HepG2 (cell line): ENCODE data around the gene LRRC10B. TPM values are rescaled to one million over a fixed set of nuclear protein-coding genes. Genes with fewer than 3 reads are reported as not detected.
A peak's percentile ranks its signal among the peaks of the same experiment; 100 is the strongest.

Experiments
- CSRNP1 ChIP-seq: sonication (generic); formaldehyde crosslinking; IDR thresholded peaks from 2 replicates; pipeline ENCODE4 v1.8.1; 2023; ENCODE audit warnings: mild to moderate bottlenecking, missing genetic modification reagents
- HNF4G ChIP-seq, 2 experiments: sonication (generic) in 1 of 2; formaldehyde crosslinking in 1 of 2; IDR thresholded peaks; 2 replicates each; pipeline versions ENCODE4 v1.4.0 to v1.6.1; 2011 to 2020; ENCODE audit warnings: borderline replicate concordance in 2 of 2, low read depth in 2 of 2, mild to moderate bottlenecking in 2 of 2, low read length in 1 of 2, missing genetic modification reagents in 1 of 2, moderate library complexity in 1 of 2
- HNRNPLL ChIP-seq: fragments of 200-400 bp; formaldehyde crosslinking; IDR thresholded peaks from 2 replicates; pipeline ENCODE4 v1.6.1; 2017; ENCODE audit warnings: mild to moderate bottlenecking, low read depth, low read length; ENCODE audit not compliant: poor library complexity, severe bottlenecking
- MBD4 ChIP-seq: IDR thresholded peaks from 2 replicates; pipeline ENCODE4 v1.6.1; 2012; ENCODE audit warnings: low read length, inconsistent platforms, borderline replicate concordance
- SAFB2 ChIP-seq: sonication (generic); formaldehyde crosslinking; IDR thresholded peaks from 2 replicates; pipeline ENCODE4 v1.5.1; 2020; ENCODE audit warnings: missing genetic modification reagents, low read depth, mild to moderate bottlenecking, borderline replicate concordance
- TRIM22 ChIP-seq: fragments of 450-650 bp; IDR thresholded peaks from 2 replicates; pipeline ENCODE4 v1.6.1; 2017
- ZBTB14 ChIP-seq: sonication (generic); formaldehyde crosslinking; IDR thresholded peaks from 2 replicates; pipeline ENCODE4 v1.4.0; 2020; ENCODE audit warnings: missing genetic modification reagents
- ZFP82 ChIP-seq: sonication (generic); formaldehyde crosslinking; IDR thresholded peaks from 2 replicates; pipeline ENCODE4 v1.5.1; 2020; ENCODE audit warnings: mild to moderate bottlenecking, missing genetic modification reagents, borderline replicate concordance
- ZKSCAN1 ChIP-seq: fragments of 150-350 bp; IDR thresholded peaks from 2 replicates; pipeline ENCODE4 v1.6.1; 2014; ENCODE audit warnings: low read length
- ZNF33A ChIP-seq: sonication (generic); formaldehyde crosslinking; IDR thresholded peaks from 2 replicates; pipeline ENCODE4 v1.5.1; 2020; ENCODE audit warnings: missing genetic modification reagents, mild to moderate bottlenecking, moderate library complexity, borderline replicate concordance
- ZSCAN30 ChIP-seq: sonication (generic); formaldehyde crosslinking; IDR thresholded peaks from 2 replicates; pipeline ENCODE4 v1.5.0; 2020; ENCODE audit warnings: mild to moderate bottlenecking, missing genetic modification reagents
- polyA plus RNA-seq, 8 experiments: library from polyadenylated mRNA; depleted of rRNA in 3 of 8; stranded (reverse) in 7 of 8; unstranded in 1 of 8; fragments of >200 nt; fragmentation: Illumina TruSeq in 4 of 8; extraction: Trizol in 4 of 8; gene quantifications; 2 replicates each; pipeline versions ENCODE4 v1.2.1 to v1.2.3, GENCODE V29; 2011 to 2016; ENCODE audit warnings: low read depth in 4 of 8, missing spikeins in 1 of 8, mixed read lengths in 1 of 8; ENCODE audit not compliant: insufficient read depth in 1 of 8
- total RNA-seq, 5 experiments: library from RNA; depleted of rRNA; stranded (reverse); fragments of >200 nt; fragmentation: Illumina TruSeq; extraction: Trizol; gene quantifications; 2 replicates each; pipeline ENCODE4 v1.2.3, GENCODE V29; 2016; ENCODE audit warnings: low read depth in 1 of 5
- TF ChIP-seq, protein P1 (sequence below): sonication (generic); formaldehyde crosslinking; IDR thresholded peaks from 2 replicates; pipeline ENCODE4 v1.8.0; 2022; ENCODE audit warnings: missing genetic modification reagents, mild to moderate bottlenecking, moderate library complexity, borderline replicate concordance
- TF ChIP-seq, protein P2 (sequence below): sonication (generic); formaldehyde crosslinking; IDR thresholded peaks from 2 replicates; pipeline ENCODE4 v1.8.1; 2023; ENCODE audit warnings: mild to moderate bottlenecking, moderate library complexity, missing genetic modification reagents
- TF ChIP-seq, protein P3 (sequence below): sonication (generic); formaldehyde crosslinking; IDR thresholded peaks from 2 replicates; pipeline ENCODE4 v1.4.0; 2020; ENCODE audit warnings: missing genetic modification reagents, borderline replicate concordance

The LRRC10B gene
- total and polyA plus RNA-seq, 2 of the 13 experiments (the other 11 are each of a cell fraction or from before 2014, with no cell fraction given) = not detected

GRCh38 chr11:61509043-61510029, 787 bp downstream of the LRRC10B start (continued):
- TF ChIP-seq, protein P1, sequence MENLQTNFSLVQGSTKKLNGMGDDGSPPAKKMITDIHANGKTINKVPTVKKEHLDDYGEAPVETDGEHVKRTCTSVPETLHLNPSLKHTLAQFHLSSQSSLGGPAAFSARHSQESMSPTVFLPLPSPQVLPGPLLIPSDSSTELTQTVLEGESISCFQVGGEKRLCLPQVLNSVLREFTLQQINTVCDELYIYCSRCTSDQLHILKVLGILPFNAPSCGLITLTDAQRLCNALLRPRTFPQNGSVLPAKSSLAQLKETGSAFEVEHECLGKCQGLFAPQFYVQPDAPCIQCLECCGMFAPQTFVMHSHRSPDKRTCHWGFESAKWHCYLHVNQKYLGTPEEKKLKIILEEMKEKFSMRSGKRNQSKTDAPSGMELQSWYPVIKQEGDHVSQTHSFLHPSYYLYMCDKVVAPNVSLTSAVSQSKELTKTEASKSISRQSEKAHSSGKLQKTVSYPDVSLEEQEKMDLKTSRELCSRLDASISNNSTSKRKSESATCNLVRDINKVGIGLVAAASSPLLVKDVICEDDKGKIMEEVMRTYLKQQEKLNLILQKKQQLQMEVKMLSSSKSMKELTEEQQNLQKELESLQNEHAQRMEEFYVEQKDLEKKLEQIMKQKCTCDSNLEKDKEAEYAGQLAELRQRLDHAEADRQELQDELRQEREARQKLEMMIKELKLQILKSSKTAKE (CRISPR knock-in tag) = no peak
- TF ChIP-seq TRIM22 (no peak), ZNF33A (CRISPR knock-in tag) (no peak), ZKSCAN1 (no peak), CSRNP1 (CRISPR knock-in tag) (peak; percentile 72; the same call in 1 of the 2 replicates), HNF4G (IDR thresholded peaks at IDR 0.05; ENCODE audit: borderline replicate concordance, low read depth, low read length) (no peak), HNF4G (CRISPR knock-in tag; IDR thresholded peaks at IDR 0.05; ENCODE audit: borderline replicate concordance, low read depth) (no peak), HNRNPLL (peak; percentile 96), ZBTB14 (CRISPR knock-in tag) (peak; percentile 80), ZSCAN30 (CRISPR knock-in tag) (no peak), MBD4 (no peak), ZFP82 (CRISPR knock-in tag) (0 out of 2 replicates have a peak, but pooled peaks have one; percentile 43), SAFB2 (CRISPR knock-in tag) (0 out of 2 replicates have a peak, but pooled peaks have one; percentile 46)
- TF ChIP-seq, protein P2, sequence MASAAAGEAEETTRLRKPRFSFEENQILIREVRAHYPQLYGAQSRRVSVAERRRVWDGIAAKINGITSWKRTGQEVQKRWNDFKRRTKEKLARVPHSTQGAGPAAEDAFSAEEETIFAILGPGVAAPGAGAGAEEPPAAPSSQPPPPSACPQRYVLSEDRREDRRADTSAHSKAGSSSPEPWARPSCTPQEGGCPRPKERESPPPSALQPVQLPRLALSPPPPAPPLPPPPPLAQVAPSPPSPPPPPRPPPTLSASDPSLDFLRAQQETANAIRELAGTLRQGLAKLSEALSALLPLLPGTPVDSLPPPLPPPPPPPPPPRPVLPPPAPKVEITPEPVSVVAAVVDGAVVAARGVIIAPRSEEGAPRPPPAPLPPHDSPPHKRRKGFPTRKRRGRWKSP = peak; percentile 100
- TF ChIP-seq, protein P3, sequence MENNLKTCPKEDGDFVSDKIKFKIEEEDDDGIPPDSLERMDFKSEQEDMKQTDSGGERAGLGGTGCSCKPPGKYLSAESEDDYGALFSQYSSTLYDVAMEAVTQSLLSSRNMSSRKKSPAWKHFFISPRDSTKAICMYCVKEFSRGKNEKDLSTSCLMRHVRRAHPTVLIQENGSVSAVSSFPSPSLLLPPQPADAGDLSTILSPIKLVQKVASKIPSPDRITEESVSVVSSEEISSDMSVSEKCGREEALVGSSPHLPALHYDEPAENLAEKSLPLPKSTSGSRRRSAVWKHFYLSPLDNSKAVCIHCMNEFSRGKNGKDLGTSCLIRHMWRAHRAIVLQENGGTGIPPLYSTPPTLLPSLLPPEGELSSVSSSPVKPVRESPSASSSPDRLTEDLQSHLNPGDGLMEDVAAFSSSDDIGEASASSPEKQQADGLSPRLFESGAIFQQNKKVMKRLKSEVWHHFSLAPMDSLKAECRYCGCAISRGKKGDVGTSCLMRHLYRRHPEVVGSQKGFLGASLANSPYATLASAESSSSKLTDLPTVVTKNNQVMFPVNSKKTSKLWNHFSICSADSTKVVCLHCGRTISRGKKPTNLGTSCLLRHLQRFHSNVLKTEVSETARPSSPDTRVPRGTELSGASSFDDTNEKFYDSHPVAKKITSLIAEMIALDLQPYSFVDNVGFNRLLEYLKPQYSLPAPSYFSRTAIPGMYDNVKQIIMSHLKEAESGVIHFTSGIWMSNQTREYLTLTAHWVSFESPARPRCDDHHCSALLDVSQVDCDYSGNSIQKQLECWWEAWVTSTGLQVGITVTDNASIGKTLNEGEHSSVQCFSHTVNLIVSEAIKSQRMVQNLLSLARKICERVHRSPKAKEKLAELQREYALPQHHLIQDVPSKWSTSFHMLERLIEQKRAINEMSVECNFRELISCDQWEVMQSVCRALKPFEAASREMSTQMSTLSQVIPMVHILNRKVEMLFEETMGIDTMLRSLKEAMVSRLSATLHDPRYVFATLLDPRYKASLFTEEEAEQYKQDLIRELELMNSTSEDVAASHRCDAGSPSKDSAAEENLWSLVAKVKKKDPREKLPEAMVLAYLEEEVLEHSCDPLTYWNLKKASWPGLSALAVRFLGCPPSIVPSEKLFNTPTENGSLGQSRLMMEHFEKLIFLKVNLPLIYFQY (CRISPR knock-in tag) = no peak
